HFFc6 (cell line): ENCODE results near the gene EOLA1. TPM values are rescaled to one million over a fixed set of nuclear protein-coding genes. Genes with fewer than 3 reads are reported as not detected.

Source experiments
- total RNA-seq, 6 experiments: library from RNA; stranded (reverse); fragmentation: NEBNext Ultra II Directional; extraction: Animal tissue kit (Norgen Biotek cat#: 25700); gene quantifications; 2 replicates in 1 of 6; 3 replicates in 5 of 6; pipeline ENCODE4 v1.2.3, GENCODE V29; 2021

The EOLA1 gene
- total RNA-seq, 6 experiments from 2014 or later, result 11.3 to 15.4 (median 13.6) TPM

Other genes with a start within 250 kb of the EOLA1 start
- 10 to 100 TPM; 38.4 to 70.9 (median 55.1) TPM for gene IDS, start 35.7 kb upstream of the EOLA1 start, total RNA-seq
- gene HSFX3, start 8.9 kb downstream of the EOLA1 start, total RNA-seq, result not detected
- not detected for gene MAGEA9B, start 46.4 kb downstream of the EOLA1 start, total RNA-seq
- gene HSFX2, start 54.3 kb downstream of the EOLA1 start, total RNA-seq, result under 1 TPM in 2 of 6 experiments, not detected in 4; 0.34 to 0.35 TPM
- 10 to 100 TPM; 14.7 to 19.8 (median 16.4) TPM for gene TMEM185A, start 90.8 kb downstream of the EOLA1 start, total RNA-seq
- under 1 TPM in 4 of 6 experiments, not detected in 2; 0.16 to 0.23 (median 0.20) TPM for gene MAGEA11, start 171.0 kb downstream of the EOLA1 start, total RNA-seq
- under 1 TPM; 0.26 to 0.88 (median 0.33) TPM for gene HSFX1, start 233.1 kb downstream of the EOLA1 start, total RNA-seq
- not detected for gene MAGEA9, start 240.9 kb downstream of the EOLA1 start, total RNA-seq